Hematopoietic multipotent progenitor cell (in vitro differentiated cells): ENCODE results near the gene GSAP. TPM values are rescaled to one million over a fixed set of nuclear protein-coding genes. Genes with fewer than 3 reads are reported as not detected.

Source experiments
- total RNA-seq: library from RNA; depleted of rRNA; stranded (reverse); fragments of >200 nt; gene quantifications from one replicate; pipeline ENCODE4 v1.2.3, GENCODE V29; 2012

The GSAP gene
- total RNA-seq, 1 donor, result 17.2 TPM

Other genes with a start within 250 kb of the GSAP start
- gene FGL2, start 216.5 kb downstream of the GSAP start, total RNA-seq, result 2.7 TPM
- 17.0 TPM for gene PTPN12, start 120.9 kb upstream of the GSAP start, total RNA-seq